GM12878 (cell line): ENCODE measurements around the gene COX19. TPM values are rescaled to one million over a fixed set of nuclear protein-coding genes. Genes with fewer than 3 reads are reported as not detected.
A peak's percentile ranks its signal among the peaks of the same experiment; 100 is the strongest.

Experiments
- ATAC-seq: fragments of 200-7000 bp; cut with Tn5 transposase; 3 replicates; pipeline ENCODE4 v1.9.1; 2020; ENCODE audit warnings: mild to moderate bottlenecking, moderate library complexity
- BruUV-seq: library from RNA; stranded (reverse); fragments of 400-500 nt; replicated peaks from 2 replicates; lab custom pipeline; 2021; lab: Mats Ljungman, UMichigan
- CTCF ChIA-PET: fragments of 300-600 bp; sonication (Branson Sonifier 250); formaldehyde crosslinking; extraction: SDS; loops from one replicate; lab custom pipeline; 2021; ENCODE audit warnings: inconsistent platforms; lab: Yijun Ruan, JAX
- POLR2A ChIA-PET: fragments of 350-600 bp; formaldehyde crosslinking; extraction: SDS; loops from one replicate; lab custom pipeline; 2021; ENCODE audit warnings: inconsistent platforms; lab: Charles Lee
- RAD21 ChIA-PET: fragments of 300-600 bp; sonication (Branson Sonifier 250); formaldehyde crosslinking; loops from one replicate; lab custom pipeline; 2023; ENCODE audit warnings: antibody characterized with exemption; ENCODE audit not compliant: unreplicated experiment; lab: Charles Lee
- SMC1A ChIA-PET: fragments of 300-600 bp; sonication (Branson Sonifier 250); formaldehyde crosslinking; loops from one replicate; lab custom pipeline; 2023; ENCODE audit not compliant: unreplicated experiment, uncharacterized antibody; lab: Charles Lee
- DNase-seq: peaks from one replicate; pipeline ENCODE4 v3.0.0-alpha.2; 2011; ENCODE audit warnings: low read depth, low spot score
- FAIRE-seq: peaks from 3 replicates; lab custom pipeline; 2011; peaks lifted over from hg19 to GRCh38; lab: Jason Lieb, UNC
- H2AFZ ChIP-seq: 2 replicates; pipeline ENCODE4 v1.6.0; 2011; ENCODE audit warnings: low read depth, low read length, control low read depth; ENCODE audit not compliant: control insufficient read depth
- H3K27ac ChIP-seq: 2 replicates; pipeline ENCODE4 v1.5.1; 2011; ENCODE audit warnings: control low read depth; ENCODE audit not compliant: control insufficient read depth, insufficient read depth
- H3K27me3 ChIP-seq, 2 experiments: replicated peaks in 1 of 2; 2 replicates each; pipeline versions ENCODE4 v1.6.0 to v1.6.1; 2011; ENCODE audit warnings: low read length in 1 of 2; ENCODE audit not compliant: control insufficient read depth in 2 of 2, insufficient read depth in 2 of 2
- H3K36me3 ChIP-seq, 2 experiments: 2 replicates each; pipeline ENCODE4 v1.5.1; 2011; ENCODE audit warnings: low read length in 1 of 2; ENCODE audit not compliant: control insufficient read depth in 2 of 2, insufficient read depth in 2 of 2
- H3K4me1 ChIP-seq: 2 replicates; pipeline ENCODE4 v1.6.1; 2011; ENCODE audit warnings: mild to moderate bottlenecking, low read length, moderate library complexity, mixed read lengths; ENCODE audit not compliant: control insufficient read depth, insufficient read depth
- H3K4me2 ChIP-seq: 2 replicates; pipeline ENCODE4 v1.6.0; 2011; ENCODE audit warnings: control low read depth; ENCODE audit not compliant: control insufficient read depth, insufficient read depth
- H3K4me3 ChIP-seq: fragments of 200-600 bp; sonication (generic); 2 replicates; pipeline ENCODE4 v1.5.1; 2016
- H3K79me2 ChIP-seq: 2 replicates; pipeline ENCODE4 v1.6.0; 2011; ENCODE audit warnings: low read length; ENCODE audit not compliant: control insufficient read depth, insufficient read depth
- H3K9ac ChIP-seq: 2 replicates; pipeline ENCODE4 v1.8.0; 2011; ENCODE audit warnings: low read length, control low read depth, mixed read lengths; ENCODE audit not compliant: control insufficient read depth, insufficient read depth
- H3K9me3 ChIP-seq: replicated peaks from 3 replicates; pipeline ENCODE4 v1.5.1; 2011; ENCODE audit warnings: mild to moderate bottlenecking, low read length; ENCODE audit not compliant: control insufficient read depth, insufficient read depth
- H4K20me1 ChIP-seq: 2 replicates; pipeline ENCODE4 v1.6.0; 2011; ENCODE audit not compliant: control insufficient read depth, insufficient read depth
- BACH1 ChIP-seq: fragments of 450-650 bp; IDR thresholded peaks from 2 replicates; pipeline ENCODE4 v1.6.1; 2017; ENCODE audit warnings: mild to moderate bottlenecking, borderline replicate concordance
- DPF2 ChIP-seq: fragments of 450-650 bp; IDR thresholded peaks from 2 replicates; pipeline ENCODE4 v1.6.1; 2017; ENCODE audit warnings: mild to moderate bottlenecking
- GATAD2B ChIP-seq: fragments of 450-650 bp; conservative IDR thresholded peaks from 2 replicates; pipeline ENCODE4 v1.6.1; 2017; ENCODE audit warnings: low read depth, mild to moderate bottlenecking, moderate library complexity
- IKZF1 ChIP-seq: fragments of 450-650 bp; conservative IDR thresholded peaks from 2 replicates; pipeline ENCODE4 v1.6.1; 2017; ENCODE audit warnings: antibody characterized with exemption, mild to moderate bottlenecking
- MEF2B ChIP-seq: fragments of 450-650 bp; IDR thresholded peaks from 2 replicates; pipeline ENCODE4 v1.6.1; 2018; ENCODE audit warnings: mild to moderate bottlenecking, moderate library complexity; ENCODE audit not compliant: partially characterized antibody, poor library complexity, severe bottlenecking
- NBN ChIP-seq: fragments of 450-650 bp; IDR thresholded peaks from 2 replicates; pipeline ENCODE4 v1.6.1; 2016
- NR2C1 ChIP-seq: fragments of 450-650 bp; IDR thresholded peaks from 2 replicates; pipeline ENCODE4 v1.6.1; 2017; ENCODE audit warnings: antibody characterized with exemption, mild to moderate bottlenecking, moderate library complexity
- RELA ChIP-seq: fragments of 450-650 bp; IDR thresholded peaks from 2 replicates; pipeline ENCODE4 v1.8.0; 2014; ENCODE audit warnings: borderline replicate concordance; ENCODE audit not compliant: partially characterized antibody
- SMARCA5 ChIP-seq: fragments of 450-650 bp; IDR thresholded peaks from 2 replicates; pipeline ENCODE4 v1.6.1; 2017; ENCODE audit warnings: mild to moderate bottlenecking
- WRNIP1 ChIP-seq: IDR thresholded peaks from 2 replicates; pipeline ENCODE4 v1.6.1; 2011; ENCODE audit warnings: low read depth, low read length, improper control_type of control experiment, borderline replicate concordance
- ZNF687 ChIP-seq: fragments of 450-650 bp; IDR thresholded peaks from 2 replicates; pipeline ENCODE4 v1.6.1; 2017; ENCODE audit warnings: mild to moderate bottlenecking, moderate library complexity
- WGBS: methylation state at CpG from one replicate; pipeline ENCODE4 v1.1.6; 2016; ENCODE audit warnings: low lambda C conversion rate; ENCODE audit not compliant: insufficient replicate concordance, insufficient coverage; ENCODE audit errors: missing lambda C conversion rate; 5-methylcytosine and 5-hydroxymethylcytosine counted together
- in situ Hi-C: fragments of 300-500 bp; cut with MboI; formaldehyde crosslinking; loops from 9 replicates; pipeline ENCODE4 v1.14.3; 2018; ENCODE audit warnings: mixed read lengths
- intact Hi-C: fragments of 100-400 bp; cut with micrococcal nuclease; formaldehyde crosslinking; loops from one replicate; pipeline ENCODE4 v1.14.2; 2022; ENCODE audit not compliant: unreplicated experiment
- polyA plus RNA-seq, 11 experiments: library from polyadenylated mRNA; depleted of rRNA in 4 of 11; unstranded in 6 of 11; stranded (reverse) in 5 of 11; fragments of >200 nt; fragmentation: Nextera tagmentation in 4 of 11; fragmentation: Illumina TruSeq in 1 of 11; extraction: Ambion mirVana in 4 of 11; extraction: Trizol in 1 of 11; gene quantifications; 1 replicate in 1 of 11; 2 replicates in 10 of 11; pipeline versions ENCODE4 v1.2.1 to v1.2.3, GENCODE V29; 2011 to 2016; ENCODE audit warnings: inconsistent platforms in 2 of 11, missing spikeins in 2 of 11, low read depth in 1 of 11
- total RNA-seq, 4 experiments: library from RNA; depleted of rRNA in 3 of 4; stranded (reverse); fragments of >200 nt in 3 of 4; fragmentation: Illumina TruSeq in 1 of 4; extraction: Trizol in 1 of 4; gene quantifications; 2 replicates each; pipeline versions ENCODE4 v1.2.1 to v1.2.3, GENCODE V29; 2013 to 2021
- TF ChIP-seq, protein P1 (sequence below): fragments of 450-650 bp; IDR thresholded peaks from 2 replicates; pipeline ENCODE4 v1.6.1; 2017; ENCODE audit warnings: mild to moderate bottlenecking
- TF ChIP-seq, protein P2 (sequence below): fragments of 450-650 bp; IDR thresholded peaks from 2 replicates; pipeline ENCODE4 v1.6.1; 2016; ENCODE audit warnings: mild to moderate bottlenecking

COX19 gene
- total and polyA plus RNA-seq, 10 of the 15 experiments (the other 5 are each of a cell fraction or from before 2014, with no cell fraction given), result 3.7 to 17.9 (median 10.8) TPM

- FAIRE-seq (no peak), ATAC-seq (peak; percentile 34), DNase-seq (no peak)
- no peak overlapping the region for H3K4me2 ChIP-seq
- ChIA-PET SMC1A (interaction anchor here (0.6 to 1.2 kb wide), 7 partner anchors 10 to 186 kb away, joined by 3 to 6 read pairs (median 3); partner anchors contain the start of gene COX19), RAD21 (interaction anchor here (0.6 to 1.6 kb wide), 11 partner anchors 10 to 187 kb away, joined by 3 to 16 read pairs (median 3); partner anchors contain the start of gene COX19), CTCF (interaction anchor here (0.6 to 1.6 kb wide), 13 partner anchors 10 to 189 kb away, joined by 3 to 15 read pairs (median 4); no protein-coding TSS in a partner anchor), POLR2A (interaction anchor here (1.5 kb wide), 1 partner anchor 10 kb away, joined by 7 read pairs; no protein-coding TSS in a partner anchor)
- no peaks in the 10 kb centered on the region for H3K79me2 ChIP-seq
- WGBS, result under 1% methylated on average over 17 of the region's 24 CpGs
- H4K20me1 ChIP-seq, result no peaks in the 10 kb centered on the region
- no peaks in the 10 kb centered on the region for H3K9me3 ChIP-seq
- intact Hi-C loops (no loop called here), in situ Hi-C loops (no loop called here)
- peaks cover 5% of the 10 kb centered on the region for H3K4me1 ChIP-seq
- H2AFZ ChIP-seq, result no peak overlapping the region
- H3K36me3 ChIP-seq, result no peaks in the 10 kb centered on the region
- H3K4me3 ChIP-seq, result no peak overlapping the region
- H3K27me3 ChIP-seq, result no peaks in the 10 kb centered on the region; a peak in 2 of 4 replicates
- H3K9ac ChIP-seq, result no peak overlapping the region
- BruUV-seq, result no TSS peak
- no peak overlapping the region for H3K27ac ChIP-seq
- TF ChIP-seq RELA, result no peak
- TF ChIP-seq IKZF1, result peak; percentile 43; the same call in 1 of the 2 replicates
- TF ChIP-seq WRNIP1, result no peak
- TF ChIP-seq NR2C1, result no peak
- TF ChIP-seq, protein P1, sequence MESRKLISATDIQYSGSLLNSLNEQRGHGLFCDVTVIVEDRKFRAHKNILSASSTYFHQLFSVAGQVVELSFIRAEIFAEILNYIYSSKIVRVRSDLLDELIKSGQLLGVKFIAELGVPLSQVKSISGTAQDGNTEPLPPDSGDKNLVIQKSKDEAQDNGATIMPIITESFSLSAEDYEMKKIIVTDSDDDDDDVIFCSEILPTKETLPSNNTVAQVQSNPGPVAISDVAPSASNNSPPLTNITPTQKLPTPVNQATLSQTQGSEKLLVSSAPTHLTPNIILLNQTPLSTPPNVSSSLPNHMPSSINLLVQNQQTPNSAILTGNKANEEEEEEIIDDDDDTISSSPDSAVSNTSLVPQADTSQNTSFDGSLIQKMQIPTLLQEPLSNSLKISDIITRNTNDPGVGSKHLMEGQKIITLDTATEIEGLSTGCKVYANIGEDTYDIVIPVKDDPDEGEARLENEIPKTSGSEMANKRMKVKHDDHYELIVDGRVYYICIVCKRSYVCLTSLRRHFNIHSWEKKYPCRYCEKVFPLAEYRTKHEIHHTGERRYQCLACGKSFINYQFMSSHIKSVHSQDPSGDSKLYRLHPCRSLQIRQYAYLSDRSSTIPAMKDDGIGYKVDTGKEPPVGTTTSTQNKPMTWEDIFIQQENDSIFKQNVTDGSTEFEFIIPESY, result peak; percentile 31; the same call in 1 of the 2 replicates
- TF ChIP-seq, protein P2, sequence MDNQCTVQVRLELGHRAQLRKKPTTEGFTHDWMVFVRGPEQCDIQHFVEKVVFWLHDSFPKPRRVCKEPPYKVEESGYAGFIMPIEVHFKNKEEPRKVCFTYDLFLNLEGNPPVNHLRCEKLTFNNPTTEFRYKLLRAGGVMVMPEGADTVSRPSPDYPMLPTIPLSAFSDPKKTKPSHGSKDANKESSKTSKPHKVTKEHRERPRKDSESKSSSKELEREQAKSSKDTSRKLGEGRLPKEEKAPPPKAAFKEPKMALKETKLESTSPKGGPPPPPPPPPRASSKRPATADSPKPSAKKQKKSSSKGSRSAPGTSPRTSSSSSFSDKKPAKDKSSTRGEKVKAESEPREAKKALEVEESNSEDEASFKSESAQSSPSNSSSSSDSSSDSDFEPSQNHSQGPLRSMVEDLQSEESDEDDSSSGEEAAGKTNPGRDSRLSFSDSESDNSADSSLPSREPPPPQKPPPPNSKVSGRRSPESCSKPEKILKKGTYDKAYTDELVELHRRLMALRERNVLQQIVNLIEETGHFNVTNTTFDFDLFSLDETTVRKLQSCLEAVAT, result peak; percentile 76
- 0 out of 2 replicates have a peak, but pooled peaks have one; percentile 55 for TF ChIP-seq ZNF687
- 0 out of 2 replicates have a peak, but pooled peaks have one; percentile 16 for TF ChIP-seq BACH1
- TF ChIP-seq GATAD2B, result peak; percentile 59; the same call in 1 of the 2 replicates
- 0 out of 2 replicates have a peak, but pooled peaks have one; percentile 14 for TF ChIP-seq SMARCA5
- TF ChIP-seq MEF2B, result peak; percentile 31
- 0 out of 2 replicates have a peak, but pooled peaks have one; percentile 50 for TF ChIP-seq NBN
- TF ChIP-seq DPF2, result peak; percentile 24; the same call in 1 of the 2 replicates
Observed at GRCh38 chr7:988426-988911, 13.1 kb upstream of the COX19 start.
